CD4-positive, alpha-beta T cell treated with Interleukin-15 for 1 hour (primary cell): ENCODE data around the gene PNLIPRP2.

Experiments used
- DNase-seq: peaks from one replicate; pipeline ENCODE4 v3.0.0-alpha.2; 2020

Gene PNLIPRP2

DNA sequence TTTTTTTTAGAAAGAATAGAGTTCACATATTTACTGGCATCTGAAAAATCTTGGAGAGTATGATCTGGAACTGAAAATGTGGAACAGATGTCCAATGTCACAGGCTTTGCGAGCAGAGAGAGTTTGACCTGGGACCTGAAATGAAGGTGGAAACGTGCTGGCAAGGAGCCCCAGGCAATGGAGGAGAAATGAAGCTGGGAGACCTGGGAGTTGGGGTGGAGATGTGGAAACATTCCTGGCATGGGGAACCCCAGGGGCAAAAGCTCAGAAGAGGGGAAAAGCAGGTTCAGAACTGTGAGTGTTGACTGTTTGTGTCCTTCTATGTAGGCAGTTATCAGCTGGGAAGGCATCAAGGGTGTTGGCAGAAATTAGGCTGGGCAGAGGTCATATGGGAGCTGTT lies 7.3 kb upstream of the PNLIPRP2 start:
- DNase-seq = no peak

DNA sequence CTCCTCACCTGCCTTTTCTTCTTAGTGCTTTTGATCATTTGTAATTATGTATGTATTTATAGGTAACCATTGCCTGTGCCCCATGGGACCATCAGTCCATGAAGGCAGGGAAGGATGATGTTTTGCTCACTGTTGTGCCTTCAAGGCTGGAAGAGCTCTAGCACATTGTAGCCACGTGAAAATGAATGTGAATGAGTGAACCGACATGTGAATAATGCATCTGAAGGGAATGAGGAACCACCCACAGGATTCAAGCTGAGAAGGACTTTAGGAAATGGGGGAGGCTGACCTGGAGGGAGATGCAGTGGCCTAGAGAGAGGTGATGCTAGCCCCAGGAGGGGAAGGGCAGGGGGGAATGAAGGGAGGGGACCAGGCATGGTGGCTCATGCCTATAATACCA lies 6.0 kb upstream of the PNLIPRP2 start:
- no peak for DNase-seq

DNA sequence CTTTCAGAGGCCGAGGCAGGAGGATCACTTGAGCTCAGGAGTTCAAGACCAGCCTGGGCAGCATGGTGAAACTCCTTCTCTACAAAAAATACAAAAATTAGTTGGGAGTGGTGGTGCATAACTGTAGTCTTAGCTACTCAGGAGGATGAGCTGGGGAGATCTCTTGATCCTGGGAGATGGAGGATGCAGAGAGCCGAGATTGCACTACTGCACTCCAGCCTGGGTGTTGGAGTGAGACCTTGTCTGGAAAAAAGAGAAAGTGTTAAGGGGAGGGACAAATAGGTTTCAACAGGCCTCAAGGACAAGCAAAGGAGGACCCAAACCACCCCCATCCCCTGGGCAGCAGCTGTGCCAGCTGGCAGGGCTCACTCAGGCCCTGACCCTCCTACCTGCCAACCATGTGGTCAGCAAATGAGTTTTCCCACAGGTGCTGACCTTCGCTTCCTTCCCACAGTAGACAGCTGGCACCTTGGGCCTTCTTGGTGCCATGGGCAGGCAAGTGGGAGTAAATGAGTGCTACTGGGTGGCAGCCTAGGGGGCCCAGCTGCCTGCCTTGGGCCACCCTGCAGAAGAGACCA lies 5.5 kb upstream of the PNLIPRP2 start:
- DNase-seq = no peak

DNA sequence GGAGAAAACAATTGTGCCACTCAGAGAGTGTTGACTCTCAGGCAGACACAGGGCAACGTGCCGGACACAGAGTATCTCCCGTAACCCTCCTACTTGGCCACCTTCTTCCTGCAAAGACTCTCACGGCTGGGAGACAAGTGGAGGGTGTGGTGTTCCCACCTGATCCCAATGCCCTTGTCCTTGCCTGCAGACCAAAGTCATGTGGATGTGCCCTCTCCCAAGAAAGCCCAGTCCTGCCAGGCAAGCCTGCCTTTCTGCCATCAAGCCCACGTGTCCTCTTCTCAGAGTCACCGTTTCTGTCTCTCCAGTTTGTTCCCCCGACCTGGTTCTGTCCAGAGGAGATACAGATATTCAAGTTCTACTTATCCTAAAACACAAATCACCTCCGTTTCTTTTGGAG lies 723 bp downstream of the PNLIPRP2 start:
- no peak for DNase-seq

DNA sequence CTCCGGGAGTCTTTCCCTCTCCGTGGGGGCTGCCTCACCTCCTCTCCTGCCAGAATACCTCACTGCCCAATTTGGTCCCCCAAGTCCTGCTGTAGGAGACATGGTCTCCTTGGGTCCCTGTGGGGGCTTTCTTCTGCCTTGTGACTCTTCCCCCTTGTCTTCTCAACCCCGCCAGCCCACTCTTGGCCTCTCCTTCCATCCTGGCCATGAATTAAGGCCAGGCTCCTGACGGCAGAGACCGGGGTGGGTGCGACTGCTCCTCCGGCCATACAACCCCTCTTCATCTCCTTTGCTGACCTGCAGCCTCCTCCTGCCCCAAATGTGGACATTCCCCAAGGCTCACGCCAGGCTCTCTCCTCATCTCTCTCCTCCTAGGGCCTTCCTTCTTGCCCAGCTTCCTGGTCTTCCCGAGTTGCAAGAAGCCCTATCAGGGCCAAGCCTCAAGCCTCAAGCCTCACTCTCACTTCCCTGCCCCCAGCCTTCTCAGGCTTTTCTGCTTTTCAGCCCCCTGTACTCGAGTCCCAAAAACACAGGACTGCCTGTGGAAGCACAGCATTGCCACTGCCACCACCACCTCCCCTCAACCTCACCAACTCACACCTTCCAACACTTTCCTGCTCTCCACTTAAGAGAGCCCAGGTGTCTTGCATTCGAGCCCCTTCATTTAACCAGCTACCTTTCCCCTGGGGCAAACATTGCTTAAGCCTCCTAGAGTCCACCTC lies 1.3 kb downstream of the PNLIPRP2 start:
- DNase-seq = no peak

DNA sequence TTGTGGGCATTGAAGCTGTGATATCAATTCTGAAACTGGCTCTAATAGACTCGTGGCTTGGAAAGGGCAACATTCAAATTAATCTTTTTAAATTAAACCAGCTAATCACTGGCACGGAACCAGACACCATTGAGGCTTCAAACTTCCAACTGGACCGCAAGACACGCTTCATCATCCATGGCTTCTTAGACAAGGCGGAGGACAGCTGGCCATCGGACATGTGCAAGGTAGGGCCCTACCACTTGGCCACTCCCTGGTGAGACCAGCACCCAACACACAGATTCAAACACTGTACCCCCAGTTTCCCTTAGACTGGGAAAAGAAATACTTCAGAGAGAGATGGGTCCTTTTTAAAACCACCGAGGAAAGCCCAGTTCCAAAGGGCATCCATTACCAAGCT lies 5.1 kb downstream of the PNLIPRP2 start:
- DNase-seq = no peak

DNA sequence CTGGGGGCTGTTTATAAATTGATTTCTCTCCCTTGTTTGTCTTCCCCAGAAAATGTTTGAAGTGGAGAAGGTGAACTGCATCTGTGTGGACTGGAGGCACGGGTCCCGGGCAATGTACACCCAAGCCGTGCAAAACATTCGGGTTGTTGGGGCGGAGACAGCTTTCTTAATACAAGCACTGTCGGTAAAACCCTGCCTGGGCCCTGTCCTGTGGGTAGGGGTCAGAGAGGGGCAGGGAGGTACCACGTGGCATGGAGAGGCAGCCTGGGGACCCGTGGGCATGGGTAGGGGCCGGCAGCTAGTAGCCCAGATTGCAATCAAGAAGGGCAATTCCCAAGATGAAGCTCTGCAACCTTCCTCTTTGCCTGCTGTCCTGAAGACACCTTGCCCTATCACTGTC lies 6.1 kb downstream of the PNLIPRP2 start:
- no peak for DNase-seq

DNA sequence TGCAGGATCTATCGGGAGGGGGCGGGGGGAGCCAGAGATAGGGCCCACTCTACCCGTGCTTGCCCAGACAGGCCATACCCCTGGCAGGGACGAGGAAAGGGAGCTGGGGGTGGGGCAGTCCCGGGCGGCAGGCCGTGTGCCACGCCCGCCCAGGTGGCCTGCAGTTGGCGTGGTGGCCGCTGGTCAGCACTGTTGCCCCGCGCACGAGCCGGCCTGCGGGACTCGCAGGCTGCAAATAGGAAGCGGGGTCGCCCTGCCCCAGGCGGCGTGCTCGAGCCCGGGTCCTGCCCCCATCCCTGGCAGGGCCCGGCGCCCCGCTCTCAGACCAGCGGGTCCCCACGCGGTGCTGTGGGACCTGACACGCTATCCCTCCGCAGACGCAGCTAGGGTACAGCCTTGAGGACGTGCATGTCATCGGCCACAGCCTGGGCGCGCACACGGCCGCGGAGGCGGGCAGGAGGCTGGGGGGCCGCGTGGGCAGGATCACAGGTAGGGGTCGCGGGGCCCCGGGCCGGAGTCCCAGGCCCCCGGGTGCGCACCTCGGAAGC lies 6.7 kb downstream of the PNLIPRP2 start:
- no peak for DNase-seq

DNA sequence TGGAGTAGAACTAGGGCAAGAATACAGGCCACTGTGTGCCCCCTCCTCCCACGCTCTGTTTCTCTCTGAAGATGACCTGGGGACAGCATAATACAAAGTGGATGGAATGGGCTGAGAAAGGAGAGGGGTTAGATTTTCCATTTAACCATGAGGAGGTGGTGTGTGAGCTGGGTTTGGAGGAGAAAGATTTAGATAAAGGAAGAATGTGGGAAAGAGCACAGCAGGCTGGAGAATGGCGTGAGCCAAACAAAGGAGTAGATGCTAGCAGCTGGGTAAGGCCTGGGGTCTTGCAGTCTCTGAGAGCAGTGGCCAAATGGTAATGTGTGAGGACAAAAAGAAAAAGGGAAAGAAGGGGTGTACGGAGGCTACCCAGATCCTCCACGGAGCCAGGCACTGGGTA lies 8.6 kb downstream of the PNLIPRP2 start:
- DNase-seq = no peak

DNA sequence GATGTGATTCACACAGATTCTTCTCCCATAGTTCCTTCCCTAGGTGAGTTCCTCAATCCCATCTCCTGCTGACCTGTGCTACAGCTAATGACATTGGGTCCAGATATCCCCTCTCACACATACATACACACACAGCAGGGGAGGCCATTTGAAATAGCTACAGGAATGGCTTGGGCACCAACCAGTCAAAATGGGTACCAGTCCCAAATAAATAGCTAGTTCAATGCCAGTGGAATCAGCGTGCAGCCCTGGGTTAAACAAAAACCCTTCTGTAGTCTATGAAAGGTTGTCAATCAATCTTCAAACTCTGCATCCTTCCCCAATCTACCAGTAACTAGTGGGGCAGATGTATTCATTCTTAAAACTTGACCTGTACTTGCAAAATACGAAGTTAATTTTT lies 9.3 kb downstream of the PNLIPRP2 start:
- no peak for DNase-seq

DNA sequence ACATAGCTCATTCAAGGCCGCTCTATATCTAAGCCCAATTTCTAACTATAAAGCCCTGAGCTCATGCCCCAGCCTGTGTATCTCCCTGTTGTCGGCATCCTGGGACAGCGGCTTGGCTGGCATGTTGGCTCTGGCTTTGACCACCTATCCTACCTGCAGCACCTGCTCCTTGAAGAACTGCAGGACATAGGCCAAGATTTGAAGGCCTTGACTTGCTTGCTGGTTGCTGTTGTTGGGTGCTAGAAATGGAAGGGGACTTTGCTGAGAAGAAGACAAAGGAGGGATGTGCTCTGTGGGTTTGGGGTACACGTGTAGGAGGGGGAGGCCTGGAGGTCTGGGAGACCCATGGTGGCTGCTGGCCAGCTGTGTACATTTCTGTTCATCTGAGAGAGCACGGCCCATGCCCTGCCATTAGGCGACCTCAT lies 11.1 kb downstream of the PNLIPRP2 start:
- no peak for DNase-seq

DNA sequence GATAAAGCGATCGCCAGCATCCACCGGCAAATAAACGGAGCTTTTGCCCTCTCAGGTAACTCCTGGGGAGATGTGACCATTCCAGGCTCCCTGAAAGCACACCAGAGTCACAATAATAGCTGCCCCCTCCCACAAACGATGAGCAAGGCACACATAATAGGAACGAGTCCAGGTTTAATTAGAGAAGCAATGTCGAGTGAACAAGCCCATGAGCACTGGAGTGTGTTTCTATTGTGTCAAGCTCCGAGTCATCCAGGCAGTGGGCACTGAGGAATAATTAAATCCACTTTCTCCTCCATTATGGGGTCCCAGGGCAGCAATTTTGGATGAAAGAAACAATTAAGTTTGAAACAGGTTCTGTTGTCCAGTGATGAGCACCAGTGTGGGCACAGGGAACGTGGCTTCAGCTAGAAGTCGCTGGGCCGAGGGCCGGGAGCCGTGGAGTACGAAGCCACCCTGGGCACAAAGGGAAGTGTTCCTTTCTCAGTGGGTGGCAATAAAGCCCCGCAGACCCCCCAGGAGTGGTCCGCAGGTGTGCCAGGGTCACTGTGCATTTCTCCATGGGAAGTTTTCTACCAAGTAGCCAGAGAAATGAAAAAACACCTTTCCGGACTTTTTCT lies 12.0 kb downstream of the PNLIPRP2 start:
- DNase-seq = no peak

DNA sequence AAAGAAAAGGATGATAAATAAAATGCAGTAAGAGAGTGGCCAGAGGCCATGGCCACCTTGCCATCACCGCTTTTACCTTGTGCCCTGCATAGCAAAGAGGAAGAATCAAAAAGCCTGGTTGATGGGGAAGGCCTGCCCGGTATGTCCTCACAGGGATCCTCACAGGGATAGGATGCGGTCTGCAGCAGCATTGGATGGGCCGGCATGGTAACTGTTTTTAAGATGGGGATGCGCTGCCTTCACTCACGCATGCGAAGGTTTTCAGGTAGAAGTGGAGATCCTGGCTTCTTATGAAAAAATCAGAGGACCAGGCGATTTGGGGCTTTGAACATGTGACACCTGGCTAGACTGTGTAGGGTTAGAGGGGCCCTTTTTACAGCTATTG lies 12.5 kb downstream of the PNLIPRP2 start:
- DNase-seq = no peak

DNA sequence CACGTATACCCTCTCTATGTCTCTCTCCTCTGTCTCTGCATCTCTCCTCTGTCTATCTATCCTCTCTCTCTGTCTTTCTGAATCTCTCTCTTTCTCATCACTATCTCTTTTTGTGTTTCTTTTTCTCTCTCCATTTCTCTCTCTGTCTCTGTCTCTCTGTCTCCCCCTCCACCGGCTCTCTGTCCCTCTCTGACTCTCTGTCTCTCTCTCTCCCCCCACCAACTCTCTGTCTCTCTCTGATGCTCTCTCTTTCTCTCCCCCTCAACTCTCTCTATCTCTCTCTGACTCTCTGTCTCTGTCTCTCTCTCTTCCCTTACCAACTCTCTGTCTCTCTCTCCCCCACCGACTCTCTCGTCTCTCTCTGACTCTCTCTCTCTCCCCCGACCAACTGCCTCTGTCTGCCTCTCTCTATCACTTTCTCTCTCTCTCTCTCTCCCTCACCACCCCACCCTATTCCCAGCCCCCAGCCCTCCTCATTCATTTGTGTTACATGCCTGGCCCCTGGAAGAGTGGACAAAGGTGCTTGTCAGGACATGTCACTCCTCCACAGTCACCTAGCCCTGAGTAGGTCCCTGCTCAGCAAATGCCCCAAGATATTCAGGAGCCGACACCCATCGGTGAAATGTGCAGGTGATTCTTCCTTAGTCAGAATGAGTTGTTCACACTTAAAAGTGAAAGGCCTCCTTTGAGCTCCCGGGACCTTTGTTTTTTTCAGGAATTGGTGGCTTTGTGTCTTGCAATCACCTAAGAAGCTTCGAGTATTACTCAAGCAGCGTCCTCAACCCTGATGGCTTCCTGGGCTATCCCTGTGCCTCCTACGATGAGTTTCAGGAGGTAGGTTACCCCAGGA lies 13.6 kb downstream of the PNLIPRP2 start:
- no peak for DNase-seq

DNA sequence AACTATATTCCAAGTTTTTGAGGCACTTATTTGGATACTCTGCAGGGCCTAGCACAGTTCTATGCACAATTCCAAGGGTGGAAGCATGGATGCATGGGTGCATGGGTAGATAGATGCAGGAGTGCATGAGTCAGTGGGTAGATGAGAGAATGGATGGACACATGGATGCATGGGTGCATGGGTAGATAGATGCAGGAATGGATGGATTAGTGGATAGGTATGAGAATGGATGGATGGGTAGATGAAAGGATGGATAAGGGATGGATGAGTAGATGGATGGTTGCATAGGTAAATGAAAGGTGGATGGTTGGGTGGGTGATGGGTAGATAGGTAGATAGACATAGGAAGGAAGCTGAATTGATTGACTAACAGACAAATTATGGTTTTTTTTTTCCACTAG lies 15.6 kb downstream of the PNLIPRP2 start:
- DNase-seq = no peak

DNA sequence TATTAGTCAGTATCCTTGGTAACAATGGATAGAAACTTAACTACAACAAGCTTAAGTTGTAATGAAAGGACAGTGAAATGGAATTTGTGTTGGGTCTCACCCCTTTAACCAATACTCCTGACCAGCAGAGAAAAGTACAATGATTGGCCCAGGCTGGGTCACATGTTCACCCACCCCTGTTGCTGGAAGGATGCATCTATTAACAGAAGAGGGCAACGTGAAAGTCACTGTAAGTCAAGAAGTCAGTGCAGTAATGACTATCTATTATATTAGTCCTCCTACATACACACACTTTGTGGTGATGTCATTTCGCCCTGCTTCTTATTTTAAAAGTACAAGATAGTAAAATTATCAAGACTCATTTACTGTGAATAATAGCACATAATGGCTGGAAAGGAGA lies 16.2 kb downstream of the PNLIPRP2 start:
- no peak for DNase-seq

DNA sequence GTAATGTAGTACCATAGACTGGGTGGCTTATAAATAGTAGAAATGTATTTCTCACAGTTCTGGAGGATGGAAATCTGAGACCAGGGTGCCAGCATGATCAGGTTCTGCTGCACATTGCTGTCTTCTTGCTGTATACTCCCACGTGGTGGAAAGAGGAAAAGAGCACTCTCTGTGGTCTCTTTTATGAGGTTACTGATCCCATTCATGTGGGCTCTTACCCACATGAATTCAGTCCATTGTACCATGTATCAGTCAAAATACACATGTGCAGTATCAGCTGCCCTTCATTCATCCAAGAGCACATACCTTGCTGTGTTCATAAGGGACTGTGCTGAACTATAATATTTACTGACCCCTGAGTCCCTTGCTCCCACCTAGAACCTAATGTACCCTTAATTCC lies 17.1 kb downstream of the PNLIPRP2 start:
- DNase-seq = no peak

DNA sequence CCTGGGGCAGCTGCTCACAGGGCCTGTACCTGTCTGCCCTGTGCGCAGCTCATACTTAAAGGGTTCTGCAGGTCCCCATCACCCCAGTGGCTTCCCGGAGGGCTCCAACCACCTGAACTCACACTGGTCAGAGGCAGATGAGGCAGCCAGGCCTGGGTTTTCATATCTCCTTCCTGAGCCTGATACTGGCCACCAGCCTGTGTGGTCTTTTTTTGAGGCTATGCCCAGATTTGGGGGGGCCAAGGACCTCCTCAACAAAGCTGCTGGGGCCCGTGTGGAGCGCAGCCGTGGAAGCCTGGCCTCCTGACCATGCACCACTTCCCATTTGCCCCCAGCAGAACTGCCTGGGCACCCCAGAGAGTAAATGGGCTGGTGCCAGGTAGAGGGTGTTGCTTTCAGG lies 25.7 kb downstream of the PNLIPRP2 start:
- DNase-seq = no peak

DNA sequence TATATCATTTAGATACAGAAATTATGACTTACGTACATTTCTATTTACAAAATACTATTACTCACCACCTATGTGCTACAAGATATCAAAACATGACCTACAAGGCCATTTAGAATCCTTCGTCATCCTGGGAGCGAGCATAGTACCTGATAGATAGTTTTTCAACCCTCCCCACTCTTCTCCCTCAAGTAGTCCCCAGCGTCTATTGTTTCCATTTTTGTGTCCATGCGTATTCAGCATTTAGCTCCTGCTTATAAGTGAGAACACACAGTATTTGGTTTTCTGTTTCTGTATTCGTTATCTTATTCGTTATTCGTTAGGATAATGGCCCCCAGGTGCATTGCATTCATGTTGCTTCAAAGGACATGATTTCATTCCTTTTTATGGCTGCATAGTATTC lies 28.1 kb downstream of the PNLIPRP2 start:
- no peak for DNase-seq

DNA sequence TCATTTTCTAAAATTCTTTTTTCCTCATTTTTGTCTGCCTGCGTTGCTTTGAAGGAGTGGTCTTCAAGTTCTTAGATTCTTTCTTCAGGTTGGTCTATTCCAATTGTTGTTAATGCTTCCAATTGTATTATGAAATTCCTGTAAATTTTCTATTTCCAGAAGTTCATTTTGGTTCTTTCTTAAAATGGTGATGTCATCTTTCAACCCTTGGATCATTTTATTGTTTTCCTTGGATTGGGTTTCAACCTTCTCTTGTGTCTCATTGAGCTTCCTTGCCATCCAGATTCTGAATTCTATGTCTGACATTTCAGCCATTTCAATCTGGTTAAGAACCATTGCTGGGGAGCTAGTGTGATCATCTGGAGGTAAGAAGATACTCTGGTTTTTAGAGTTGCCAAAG lies 33.1 kb downstream of the PNLIPRP2 start:
- no peak for DNase-seq

DNA sequence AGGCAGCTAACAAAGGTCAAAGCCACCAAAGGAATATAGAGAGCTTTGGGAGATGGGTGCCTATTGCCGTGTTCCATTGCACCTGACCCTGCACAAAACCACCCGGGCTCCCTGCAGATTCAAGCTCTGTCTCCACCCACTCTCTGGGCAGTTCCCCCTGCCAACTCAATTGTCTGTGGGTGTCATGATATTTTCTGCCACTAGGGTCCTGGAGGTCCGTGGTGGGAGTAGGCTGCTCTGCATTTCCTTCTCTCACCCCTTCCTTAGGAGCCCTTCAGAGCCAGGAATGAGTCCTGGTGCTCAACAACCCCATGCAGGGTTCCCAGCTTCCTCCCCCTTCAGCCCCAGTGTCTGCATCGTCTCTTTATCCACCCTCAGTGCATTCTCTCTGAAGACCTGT lies 34.1 kb downstream of the PNLIPRP2 start:
- DNase-seq = no peak

DNA sequence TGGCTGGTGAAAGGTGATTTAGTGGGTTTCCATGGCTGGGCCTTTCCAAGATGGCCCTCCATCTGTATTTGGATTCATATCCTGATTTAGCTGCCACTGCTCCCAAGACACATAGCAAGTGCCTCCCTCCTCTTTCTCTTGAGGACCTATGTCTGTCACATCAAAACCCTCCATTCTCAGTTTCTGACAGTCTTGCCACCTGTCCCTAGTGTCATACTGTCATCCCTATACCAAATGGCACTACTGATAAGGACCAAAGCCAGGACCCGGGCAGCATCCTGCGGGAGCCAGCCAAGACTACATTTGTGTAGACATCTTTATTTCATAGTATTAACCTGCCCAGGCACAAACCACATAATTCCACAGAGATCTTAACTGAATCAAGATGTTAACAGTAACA lies 34.8 kb downstream of the PNLIPRP2 start:
- no peak for DNase-seq

DNA sequence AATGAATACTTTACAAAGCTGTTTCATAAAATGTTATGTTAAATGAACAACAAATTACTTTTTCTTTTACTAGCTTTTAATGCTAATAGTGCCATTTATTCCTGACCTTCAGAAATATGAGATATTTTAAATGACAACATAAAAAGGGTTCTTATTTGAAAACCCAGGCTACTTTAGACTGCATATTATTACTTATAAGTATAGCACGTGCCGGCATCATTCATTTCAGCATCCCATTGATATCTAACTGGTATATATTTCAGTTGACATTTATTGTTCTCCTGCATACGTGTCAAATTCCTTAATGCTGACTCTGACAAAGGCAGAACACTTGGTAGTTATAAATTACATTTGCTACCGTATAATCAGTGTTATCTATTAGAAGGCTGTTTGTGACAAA lies 35.3 kb downstream of the PNLIPRP2 start:
- no peak for DNase-seq
